Measurements from ENCODE around the gene TRAP1.

DNA sequence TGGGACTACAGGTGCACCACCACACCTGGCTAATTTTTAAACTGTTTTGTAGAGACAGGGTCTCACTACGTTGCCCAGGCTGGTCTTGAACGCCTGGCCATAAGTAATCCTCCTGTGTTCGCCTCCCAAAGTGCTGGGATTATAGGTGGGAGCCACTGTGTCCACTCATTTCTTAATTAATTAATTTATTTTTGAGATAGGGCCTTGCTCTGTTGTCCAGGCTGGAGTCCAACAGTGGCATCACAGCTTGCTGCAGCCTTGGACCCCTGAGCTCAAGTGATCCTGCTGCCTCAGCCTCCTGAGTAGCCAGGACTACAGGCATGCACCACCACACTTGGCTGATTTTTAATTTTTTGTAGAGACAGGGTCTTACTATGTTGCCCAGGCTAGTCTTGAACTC, 47.1 kb upstream of the TRAP1 start:
- TF ChIP-seq, protein P1, sequence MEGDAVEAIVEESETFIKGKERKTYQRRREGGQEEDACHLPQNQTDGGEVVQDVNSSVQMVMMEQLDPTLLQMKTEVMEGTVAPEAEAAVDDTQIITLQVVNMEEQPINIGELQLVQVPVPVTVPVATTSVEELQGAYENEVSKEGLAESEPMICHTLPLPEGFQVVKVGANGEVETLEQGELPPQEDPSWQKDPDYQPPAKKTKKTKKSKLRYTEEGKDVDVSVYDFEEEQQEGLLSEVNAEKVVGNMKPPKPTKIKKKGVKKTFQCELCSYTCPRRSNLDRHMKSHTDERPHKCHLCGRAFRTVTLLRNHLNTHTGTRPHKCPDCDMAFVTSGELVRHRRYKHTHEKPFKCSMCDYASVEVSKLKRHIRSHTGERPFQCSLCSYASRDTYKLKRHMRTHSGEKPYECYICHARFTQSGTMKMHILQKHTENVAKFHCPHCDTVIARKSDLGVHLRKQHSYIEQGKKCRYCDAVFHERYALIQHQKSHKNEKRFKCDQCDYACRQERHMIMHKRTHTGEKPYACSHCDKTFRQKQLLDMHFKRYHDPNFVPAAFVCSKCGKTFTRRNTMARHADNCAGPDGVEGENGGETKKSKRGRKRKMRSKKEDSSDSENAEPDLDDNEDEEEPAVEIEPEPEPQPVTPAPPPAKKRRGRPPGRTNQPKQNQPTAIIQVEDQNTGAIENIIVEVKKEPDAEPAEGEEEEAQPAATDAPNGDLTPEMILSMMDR (conservative IDR thresholded peaks at IDR 0.05; ENCODE audit: low read depth in 2 of 2): no peak
- TF ChIP-seq EZH2 (IDR thresholded peaks at IDR 0.05; ENCODE audit: low read depth, unreplicated experiment): no peak
- no peak for TF ChIP-seq EZH2phosphoT487 (IDR thresholded peaks at IDR 0.05; ENCODE audit: unreplicated experiment)
- no peak for TF ChIP-seq POLR2AphosphoS5 (IDR thresholded peaks at IDR 0.05; ENCODE audit: low read depth)
- TF ChIP-seq ZNF331 (CRISPR knock-in tag; IDR thresholded peaks at IDR 0.05; ENCODE audit: low read depth): no peak
- no peak for TF ChIP-seq STAT1 (IDR thresholded peaks at IDR 0.05; ENCODE audit: unreplicated experiment)
- no peak for TF ChIP-seq CREB1 (CRISPR knock-in tag; IDR thresholded peaks at IDR 0.05; ENCODE audit: low read depth)
- TF ChIP-seq, protein P2, sequence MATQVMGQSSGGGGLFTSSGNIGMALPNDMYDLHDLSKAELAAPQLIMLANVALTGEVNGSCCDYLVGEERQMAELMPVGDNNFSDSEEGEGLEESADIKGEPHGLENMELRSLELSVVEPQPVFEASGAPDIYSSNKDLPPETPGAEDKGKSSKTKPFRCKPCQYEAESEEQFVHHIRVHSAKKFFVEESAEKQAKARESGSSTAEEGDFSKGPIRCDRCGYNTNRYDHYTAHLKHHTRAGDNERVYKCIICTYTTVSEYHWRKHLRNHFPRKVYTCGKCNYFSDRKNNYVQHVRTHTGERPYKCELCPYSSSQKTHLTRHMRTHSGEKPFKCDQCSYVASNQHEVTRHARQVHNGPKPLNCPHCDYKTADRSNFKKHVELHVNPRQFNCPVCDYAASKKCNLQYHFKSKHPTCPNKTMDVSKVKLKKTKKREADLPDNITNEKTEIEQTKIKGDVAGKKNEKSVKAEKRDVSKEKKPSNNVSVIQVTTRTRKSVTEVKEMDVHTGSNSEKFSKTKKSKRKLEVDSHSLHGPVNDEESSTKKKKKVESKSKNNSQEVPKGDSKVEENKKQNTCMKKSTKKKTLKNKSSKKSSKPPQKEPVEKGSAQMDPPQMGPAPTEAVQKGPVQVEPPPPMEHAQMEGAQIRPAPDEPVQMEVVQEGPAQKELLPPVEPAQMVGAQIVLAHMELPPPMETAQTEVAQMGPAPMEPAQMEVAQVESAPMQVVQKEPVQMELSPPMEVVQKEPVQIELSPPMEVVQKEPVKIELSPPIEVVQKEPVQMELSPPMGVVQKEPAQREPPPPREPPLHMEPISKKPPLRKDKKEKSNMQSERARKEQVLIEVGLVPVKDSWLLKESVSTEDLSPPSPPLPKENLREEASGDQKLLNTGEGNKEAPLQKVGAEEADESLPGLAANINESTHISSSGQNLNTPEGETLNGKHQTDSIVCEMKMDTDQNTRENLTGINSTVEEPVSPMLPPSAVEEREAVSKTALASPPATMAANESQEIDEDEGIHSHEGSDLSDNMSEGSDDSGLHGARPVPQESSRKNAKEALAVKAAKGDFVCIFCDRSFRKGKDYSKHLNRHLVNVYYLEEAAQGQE (IDR thresholded peaks at IDR 0.05; ENCODE audit: unreplicated experiment): no peak
